Left kidney (tissue), 2 donors: ENCODE measurements around the gene TM4SF1. TPM values are rescaled to one million over a fixed set of nuclear protein-coding genes. Genes with fewer than 3 reads are reported as not detected.
"Not testable (repeated sequence)": the region's sequence is repeated elsewhere in the genome, so short reads cannot be mapped to it uniquely, and the experiment has no call there.

Experiments
- DNase-seq: peaks from one replicate; pipeline ENCODE4 v3.0.0-alpha.2; 2013
- polyA plus RNA-seq: library from polyadenylated mRNA; unstranded; fragments of 120-200 nt; gene quantifications from one replicate; pipeline ENCODE4 v1.2.1, GENCODE V29; 2013; ENCODE audit not compliant: insufficient read length

TM4SF1 gene
- polyA plus RNA-seq, 1 donor, result 55.5 TPM

- DNase-seq, result no peak
These were observed 33.5 kb downstream of the TM4SF1 start for GRCh38 chr3:149343951-149344350.

GRCh38 chr3:149342413-149343380, 34.8 kb downstream of the TM4SF1 start:
- no peak for DNase-seq

- DNase-seq, result no peak
These were observed 37.0 kb downstream of the TM4SF1 start for GRCh38 chr3:149340310-149340933.

GRCh38 chr3:149339931-149340309, 37.5 kb downstream of the TM4SF1 start:
- no peak for DNase-seq

GRCh38 chr3:149337486-149337885, 40.0 kb downstream of the TM4SF1 start:
- not testable (repeated sequence) for DNase-seq

- no peak for DNase-seq
These were observed 40.5 kb downstream of the TM4SF1 start for GRCh38 chr3:149336925-149337324.

GRCh38 chr3:149333176-149333859, 44.1 kb downstream of the TM4SF1 start, which contains the start of gene TM4SF18:
Gene TM4SF18 (minus strand): TSS chr3:149333636. CDS start chr3:149333382, 254 bp downstream.
- DNase-seq, result no peak

- no peak for DNase-seq
These were observed 44.7 kb downstream of the TM4SF1 start for GRCh38 chr3:149332771-149333170.

- DNase-seq, result no peak
These were observed 45.2 kb downstream of the TM4SF1 start for GRCh38 chr3:149332227-149332765.

GRCh38 chr3:149331396-149331795, 46.1 kb downstream of the TM4SF1 start:
- DNase-seq, result no peak

- DNase-seq, result no peak
These were observed 46.7 kb downstream of the TM4SF1 start for GRCh38 chr3:149330609-149331331.

- no peak for DNase-seq
These were observed 50.3 kb downstream of the TM4SF1 start for GRCh38 chr3:149327156-149327555.

GRCh38 chr3:149325581-149325980, 51.9 kb downstream of the TM4SF1 start:
- DNase-seq, result no peak

GRCh38 chr3:149324332-149324731, 53.1 kb downstream of the TM4SF1 start:
- no peak for DNase-seq

GRCh38 chr3:149321640-149322039, 55.8 kb downstream of the TM4SF1 start:
- DNase-seq, result no peak

GRCh38 chr3:149321136-149321535, 56.3 kb downstream of the TM4SF1 start:
- DNase-seq, result no peak

GRCh38 chr3:149319750-149320149, 57.7 kb downstream of the TM4SF1 start:
- no peak for DNase-seq
